Lower leg skin (tissue), 3 donors: Measurements from ENCODE around the gene RAP1GAP2.

Experiments
- POLR2A ChIP-seq, 2 donors: fragments of 450-650 bp; IDR thresholded peaks; one replicate each; pipeline ENCODE4 v1.6.1; 2016 to 2017; ENCODE audit warnings: antibody characterized with exemption in 2 of 2, mild to moderate bottlenecking in 1 of 2, moderate library complexity in 1 of 2
- TF ChIP-seq, protein P1 (sequence below), 3 donors: fragments of 450-650 bp; IDR thresholded peaks; one replicate each; pipeline ENCODE4 v1.5.1; 2016; ENCODE audit warnings: antibody characterized with exemption in 3 of 3, mild to moderate bottlenecking in 3 of 3, moderate library complexity in 2 of 3

DNA sequence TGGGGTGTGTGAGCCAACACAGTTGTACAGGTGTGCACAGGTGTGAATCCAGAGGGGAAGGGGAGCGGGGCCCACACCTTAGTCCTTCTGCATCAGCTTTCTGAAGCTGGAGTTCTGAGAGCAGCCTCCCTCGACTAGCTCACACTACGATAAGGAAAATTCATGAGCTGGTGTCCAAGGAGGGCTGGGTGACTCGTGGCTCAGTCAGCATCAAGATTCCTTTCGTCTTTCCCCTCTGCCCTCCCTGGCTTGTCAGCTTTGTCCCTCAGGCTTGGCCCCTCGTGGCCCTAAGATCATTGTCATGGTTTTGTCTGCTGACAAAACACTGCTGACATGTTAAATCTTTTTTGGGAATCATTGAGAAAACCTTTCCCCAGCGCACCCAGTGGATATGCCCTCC is 219.7 kb downstream of the RAP1GAP2 start:
- TF ChIP-seq, protein P1, sequence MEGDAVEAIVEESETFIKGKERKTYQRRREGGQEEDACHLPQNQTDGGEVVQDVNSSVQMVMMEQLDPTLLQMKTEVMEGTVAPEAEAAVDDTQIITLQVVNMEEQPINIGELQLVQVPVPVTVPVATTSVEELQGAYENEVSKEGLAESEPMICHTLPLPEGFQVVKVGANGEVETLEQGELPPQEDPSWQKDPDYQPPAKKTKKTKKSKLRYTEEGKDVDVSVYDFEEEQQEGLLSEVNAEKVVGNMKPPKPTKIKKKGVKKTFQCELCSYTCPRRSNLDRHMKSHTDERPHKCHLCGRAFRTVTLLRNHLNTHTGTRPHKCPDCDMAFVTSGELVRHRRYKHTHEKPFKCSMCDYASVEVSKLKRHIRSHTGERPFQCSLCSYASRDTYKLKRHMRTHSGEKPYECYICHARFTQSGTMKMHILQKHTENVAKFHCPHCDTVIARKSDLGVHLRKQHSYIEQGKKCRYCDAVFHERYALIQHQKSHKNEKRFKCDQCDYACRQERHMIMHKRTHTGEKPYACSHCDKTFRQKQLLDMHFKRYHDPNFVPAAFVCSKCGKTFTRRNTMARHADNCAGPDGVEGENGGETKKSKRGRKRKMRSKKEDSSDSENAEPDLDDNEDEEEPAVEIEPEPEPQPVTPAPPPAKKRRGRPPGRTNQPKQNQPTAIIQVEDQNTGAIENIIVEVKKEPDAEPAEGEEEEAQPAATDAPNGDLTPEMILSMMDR (IDR thresholded peaks at IDR 0.05) = no peak
- no peak for TF ChIP-seq POLR2A (IDR thresholded peaks at IDR 0.05)
